ENCODE measurements around the gene SLC16A2.

Gene SLC16A2

GRCh38 chrX:74420196-74421035 lies 877 bp upstream of the SLC16A2 start:
- no peaks in the 10 kb centered on the region for H3K9me3 ChIP-seq (ENCODE audit: severe bottlenecking)
- no peak for TF ChIP-seq CTCF (IDR thresholded peaks at IDR 0.05; ENCODE audit: low read depth, low read length)
- peaks cover 31% of the 10 kb centered on the region for H3K27me3 ChIP-seq (ENCODE audit: insufficient read depth, low read depth, severe bottlenecking)
- H3K4me3 ChIP-seq (ENCODE audit: low read depth, low read length), result peak overlapping the region; percentile 58
- peak overlapping the region; percentile 88 for H3K27ac ChIP-seq
- peak; percentile 64 for DNase-seq
- H3K36me3 ChIP-seq, result no peaks in the 10 kb centered on the region

- H3K4me3 ChIP-seq (ENCODE audit: low read depth, low read length), result peak overlapping the region; percentile 58
- peaks cover 30% of the 10 kb centered on the region for H3K27me3 ChIP-seq (ENCODE audit: insufficient read depth, low read depth, severe bottlenecking)
- H3K27ac ChIP-seq, result no peak overlapping the region
- no peak for DNase-seq
- no peaks in the 10 kb centered on the region for H3K9me3 ChIP-seq (ENCODE audit: severe bottlenecking)
- TF ChIP-seq CTCF (IDR thresholded peaks at IDR 0.05; ENCODE audit: low read depth, low read length), result no peak
- no peaks in the 10 kb centered on the region for H3K36me3 ChIP-seq
Measured at GRCh38 chrX:74421740-74422352, 553 bp downstream of the SLC16A2 start.

- Histone ChIP-seq H3K4me3 (ENCODE audit: low read depth, low read length) (peak overlapping the region; percentile 58), H3K36me3 (no peaks in the 10 kb centered on the region), H3K27me3 (ENCODE audit: insufficient read depth, low read depth, severe bottlenecking) (peaks cover 28% of the 10 kb centered on the region), H3K27ac (0 out of 2 replicates have a peak overlapping the region, but pooled peaks have one; percentile 11), H3K9me3 (ENCODE audit: severe bottlenecking) (no peaks in the 10 kb centered on the region)
- TF ChIP-seq CTCF (IDR thresholded peaks at IDR 0.05; ENCODE audit: low read depth, low read length), result peak; percentile 66
- DNase-seq, result peak; percentile 59
Measured at GRCh38 chrX:74422576-74423288, 1.4 kb downstream of the SLC16A2 start.

GRCh38 chrX:74423289-74423998 lies 2.2 kb downstream of the SLC16A2 start:
- Histone ChIP-seq H3K4me3 (ENCODE audit: low read depth, low read length) (no peak overlapping the region), H3K27ac (no peak overlapping the region), H3K36me3 (no peaks in the 10 kb centered on the region), H3K9me3 (ENCODE audit: severe bottlenecking) (no peaks in the 10 kb centered on the region), H3K27me3 (ENCODE audit: insufficient read depth, low read depth, severe bottlenecking) (peaks cover 25% of the 10 kb centered on the region)
- no peak for TF ChIP-seq CTCF (IDR thresholded peaks at IDR 0.05; ENCODE audit: low read depth, low read length)
- no peak for DNase-seq

GRCh38 chrX:74426071-74426470 lies 4.8 kb downstream of the SLC16A2 start:
- no peak overlapping the region for H3K27ac ChIP-seq
- TF ChIP-seq CTCF (IDR thresholded peaks at IDR 0.05; ENCODE audit: low read depth, low read length), result no peak
- H3K36me3 ChIP-seq, result no peaks in the 10 kb centered on the region
- H3K9me3 ChIP-seq (ENCODE audit: severe bottlenecking), result no peaks in the 10 kb centered on the region
- no peak overlapping the region for H3K4me3 ChIP-seq (ENCODE audit: low read depth, low read length)
- no peak for DNase-seq
- peaks cover 9% of the 10 kb centered on the region for H3K27me3 ChIP-seq (ENCODE audit: insufficient read depth, low read depth, severe bottlenecking)

Measured in WERI-Rb-1 (cell line).